HepG2 (cell line): ENCODE results near the gene NUDCD3.

Source experiments
- CREM ChIP-seq, 2 experiments: sonication (generic) in 1 of 2; formaldehyde crosslinking in 1 of 2; IDR thresholded peaks; 2 replicates each; pipeline versions ENCODE4 v1.4.0 to v1.6.1; 2016 to 2020; ENCODE audit warnings: antibody characterized with exemption in 1 of 2, mild to moderate bottlenecking in 1 of 2, missing genetic modification reagents in 1 of 2
- FOXA1 ChIP-seq, 2 experiments: fragments of 450-650 bp in 1 of 2; sonication (generic) in 1 of 2; formaldehyde crosslinking in 1 of 2; IDR thresholded peaks; 2 replicates each; pipeline versions ENCODE4 v1.4.0 to v1.6.1; 2016 to 2020; ENCODE audit warnings: missing genetic modification reagents in 1 of 2
- HOXA7 ChIP-seq: sonication (generic); formaldehyde crosslinking; IDR thresholded peaks from 2 replicates; pipeline ENCODE4 v1.8.1; 2022; ENCODE audit warnings: mild to moderate bottlenecking, missing genetic modification reagents, moderate library complexity
- JUN ChIP-seq: sonication (generic); formaldehyde crosslinking; IDR thresholded peaks from 2 replicates; pipeline ENCODE4 v1.4.0; 2020; ENCODE audit warnings: mild to moderate bottlenecking, missing genetic modification reagents
- KAT2B ChIP-seq: fragments of 150-350 bp; IDR thresholded peaks from 2 replicates; pipeline ENCODE4 v1.6.1; 2014; ENCODE audit warnings: low read depth, low read length, borderline replicate concordance
- NR2F6 ChIP-seq, 2 experiments: IDR thresholded peaks; 2 replicates each; pipeline ENCODE4 v1.6.1; 2016; ENCODE audit warnings: antibody characterized with exemption in 1 of 2, mild to moderate bottlenecking in 1 of 2
- ZNF652 ChIP-seq: IDR thresholded peaks from 2 replicates; pipeline ENCODE4 v1.6.1; 2016; ENCODE audit warnings: low read depth, borderline replicate concordance
- ZNF775 ChIP-seq: sonication (generic); formaldehyde crosslinking; IDR thresholded peaks from 2 replicates; pipeline ENCODE4 v1.4.0; 2020; ENCODE audit warnings: missing genetic modification reagents, mild to moderate bottlenecking, moderate library complexity, borderline replicate concordance
- ZNF816 ChIP-seq: sonication (generic); formaldehyde crosslinking; IDR thresholded peaks from 2 replicates; pipeline ENCODE4 v1.8.0; 2022; ENCODE audit warnings: missing genetic modification reagents, mild to moderate bottlenecking, borderline replicate concordance
- TF ChIP-seq, protein P1 (sequence below): sonication (generic); formaldehyde crosslinking; IDR thresholded peaks from 2 replicates; pipeline ENCODE4 v1.5.0; 2020; ENCODE audit warnings: mild to moderate bottlenecking, missing genetic modification reagents
- TF ChIP-seq, protein P2 (sequence below): sonication (generic); formaldehyde crosslinking; IDR thresholded peaks from 2 replicates; pipeline ENCODE4 v1.5.0; 2020; ENCODE audit warnings: mild to moderate bottlenecking, missing genetic modification reagents, moderate library complexity

DNA sequence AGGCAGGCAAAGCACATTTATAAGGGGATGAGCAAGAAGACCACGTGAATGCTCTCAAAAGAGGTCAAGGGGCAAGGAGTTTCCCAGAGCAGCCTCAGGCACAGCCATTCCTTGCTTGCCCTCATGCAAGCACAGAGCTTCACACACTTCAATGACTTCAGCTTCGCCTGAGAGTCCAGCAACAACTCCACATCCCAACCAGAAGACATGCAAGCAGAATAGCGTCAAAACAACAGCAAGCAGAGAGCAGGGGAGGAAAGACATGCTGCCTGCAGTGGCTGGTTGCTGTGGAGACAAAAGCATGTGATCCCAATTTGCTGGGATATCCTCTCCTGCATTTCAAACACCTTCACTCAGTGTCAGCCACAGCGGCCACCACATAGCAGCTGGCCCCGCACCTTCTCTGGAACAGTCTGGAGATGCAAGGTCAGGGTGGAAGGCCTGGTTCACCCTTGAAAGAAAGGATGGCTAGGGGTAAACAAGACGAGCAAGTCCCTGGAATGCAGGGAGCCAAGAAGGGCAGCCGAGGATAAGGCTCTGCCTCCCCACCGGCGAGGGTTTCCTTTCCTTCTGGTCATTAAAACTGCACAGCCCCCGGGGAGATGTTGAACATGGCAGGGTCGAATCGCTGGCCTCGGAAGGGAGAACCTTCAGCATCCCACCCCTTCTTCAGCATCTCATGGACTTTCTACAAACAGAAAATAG lies 104.9 kb downstream of the NUDCD3 start:
- TF ChIP-seq ZNF816 = no peak
- no peak for TF ChIP-seq HOXA7
- no peak for TF ChIP-seq ZNF652 (CRISPR knock-in tag)
- TF ChIP-seq FOXA1 (IDR thresholded peaks at IDR 0.05) = no peak
- no peak for TF ChIP-seq FOXA1 (CRISPR knock-in tag; IDR thresholded peaks at IDR 0.05)
- TF ChIP-seq JUN = no peak
- no peak for TF ChIP-seq NR2F6 (IDR thresholded peaks at IDR 0.05)
- TF ChIP-seq NR2F6 (CRISPR knock-in tag; IDR thresholded peaks at IDR 0.05) = no peak
- TF ChIP-seq ZNF775 (CRISPR knock-in tag) = no peak
- TF ChIP-seq, protein P1, sequence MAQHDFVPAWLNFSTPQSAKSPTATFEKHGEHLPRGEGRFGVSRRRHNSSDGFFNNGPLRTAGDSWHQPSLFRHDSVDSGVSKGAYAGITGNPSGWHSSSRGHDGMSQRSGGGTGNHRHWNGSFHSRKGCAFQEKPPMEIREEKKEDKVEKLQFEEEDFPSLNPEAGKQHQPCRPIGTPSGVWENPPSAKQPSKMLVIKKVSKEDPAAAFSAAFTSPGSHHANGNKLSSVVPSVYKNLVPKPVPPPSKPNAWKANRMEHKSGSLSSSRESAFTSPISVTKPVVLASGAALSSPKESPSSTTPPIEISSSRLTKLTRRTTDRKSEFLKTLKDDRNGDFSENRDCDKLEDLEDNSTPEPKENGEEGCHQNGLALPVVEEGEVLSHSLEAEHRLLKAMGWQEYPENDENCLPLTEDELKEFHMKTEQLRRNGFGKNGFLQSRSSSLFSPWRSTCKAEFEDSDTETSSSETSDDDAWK (CRISPR knock-in tag) = no peak
- TF ChIP-seq KAT2B = no peak
- TF ChIP-seq, protein P2, sequence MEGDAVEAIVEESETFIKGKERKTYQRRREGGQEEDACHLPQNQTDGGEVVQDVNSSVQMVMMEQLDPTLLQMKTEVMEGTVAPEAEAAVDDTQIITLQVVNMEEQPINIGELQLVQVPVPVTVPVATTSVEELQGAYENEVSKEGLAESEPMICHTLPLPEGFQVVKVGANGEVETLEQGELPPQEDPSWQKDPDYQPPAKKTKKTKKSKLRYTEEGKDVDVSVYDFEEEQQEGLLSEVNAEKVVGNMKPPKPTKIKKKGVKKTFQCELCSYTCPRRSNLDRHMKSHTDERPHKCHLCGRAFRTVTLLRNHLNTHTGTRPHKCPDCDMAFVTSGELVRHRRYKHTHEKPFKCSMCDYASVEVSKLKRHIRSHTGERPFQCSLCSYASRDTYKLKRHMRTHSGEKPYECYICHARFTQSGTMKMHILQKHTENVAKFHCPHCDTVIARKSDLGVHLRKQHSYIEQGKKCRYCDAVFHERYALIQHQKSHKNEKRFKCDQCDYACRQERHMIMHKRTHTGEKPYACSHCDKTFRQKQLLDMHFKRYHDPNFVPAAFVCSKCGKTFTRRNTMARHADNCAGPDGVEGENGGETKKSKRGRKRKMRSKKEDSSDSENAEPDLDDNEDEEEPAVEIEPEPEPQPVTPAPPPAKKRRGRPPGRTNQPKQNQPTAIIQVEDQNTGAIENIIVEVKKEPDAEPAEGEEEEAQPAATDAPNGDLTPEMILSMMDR (CRISPR knock-in tag) = no peak
- TF ChIP-seq CREM (IDR thresholded peaks at IDR 0.05) = no peak
- no peak for TF ChIP-seq CREM (CRISPR knock-in tag; IDR thresholded peaks at IDR 0.05)
